Ishikawa (cell line): Measurements from ENCODE around the gene DYNLT5.

Source experiments
- CEBPB ChIP-seq: IDR thresholded peaks from 2 replicates; pipeline ENCODE4 v1.6.1; 2012
- CREB1 ChIP-seq: IDR thresholded peaks from 2 replicates; pipeline ENCODE4 v1.6.1; 2012; ENCODE audit warnings: low read depth
- EGR1 ChIP-seq: IDR thresholded peaks from 2 replicates; pipeline ENCODE4 v1.6.1; 2012
- EP300 ChIP-seq: IDR thresholded peaks from 2 replicates; pipeline ENCODE4 v1.6.1; 2012; ENCODE audit warnings: borderline replicate concordance
- FOXM1 ChIP-seq: IDR thresholded peaks from 2 replicates; pipeline ENCODE4 v1.6.1; 2012; ENCODE audit warnings: low read depth, borderline replicate concordance
- NFIC ChIP-seq: IDR thresholded peaks from 2 replicates; pipeline ENCODE4 v1.6.1; 2012
- RAD21 ChIP-seq: IDR thresholded peaks from 2 replicates; pipeline ENCODE4 v1.6.1; 2012; ENCODE audit warnings: low read depth
- TAF1 ChIP-seq: IDR thresholded peaks from 2 replicates; pipeline ENCODE4 v1.6.1; 2012; ENCODE audit warnings: low read depth, mild to moderate bottlenecking
- TCF12 ChIP-seq: IDR thresholded peaks from 2 replicates; pipeline ENCODE4 v1.6.1; 2012; ENCODE audit warnings: low read depth
- TEAD4 ChIP-seq: IDR thresholded peaks from 2 replicates; pipeline ENCODE4 v1.6.1; 2012
- YY1 ChIP-seq: IDR thresholded peaks from 2 replicates; pipeline ENCODE4 v1.6.1; 2012; ENCODE audit warnings: low read depth
- TF ChIP-seq, protein P1 (sequence below): IDR thresholded peaks from 2 replicates; pipeline ENCODE4 v1.6.1; 2012
- TF ChIP-seq, protein P2 (sequence below): IDR thresholded peaks from 2 replicates; pipeline ENCODE4 v1.6.1; 2012; ENCODE audit warnings: low read depth, mild to moderate bottlenecking
- TF ChIP-seq, protein P3 (sequence below): IDR thresholded peaks from 2 replicates; pipeline ENCODE4 v1.6.1; 2012

DNA sequence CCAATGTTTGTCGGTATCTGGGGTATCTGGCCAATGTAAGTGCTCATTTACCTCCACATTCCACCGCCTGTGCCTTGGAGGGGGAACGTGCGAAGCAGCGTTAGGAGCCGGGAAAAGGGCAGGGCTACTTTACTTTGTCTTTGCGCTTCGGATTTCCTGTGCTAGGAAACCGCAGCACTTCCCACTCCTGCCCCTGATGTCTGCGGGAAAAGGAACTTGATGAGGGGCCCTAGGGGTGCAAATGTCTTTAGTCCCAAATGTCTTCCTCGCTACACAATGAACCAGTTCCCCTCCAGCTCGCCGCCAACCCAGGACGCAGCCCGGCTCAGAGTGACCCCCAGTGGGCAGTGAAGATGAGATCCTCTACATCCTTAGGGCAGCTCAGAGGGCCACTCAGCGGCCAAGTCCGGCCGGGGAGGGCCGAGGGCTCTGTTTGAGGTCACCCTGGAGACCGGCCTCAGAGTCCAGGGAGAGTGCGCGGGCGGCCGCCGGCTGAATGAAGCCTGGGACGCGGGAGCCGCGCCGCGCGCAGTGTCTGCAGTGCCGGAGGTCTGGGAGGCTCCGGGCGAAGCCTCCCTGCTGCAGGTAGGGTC lies at the start of gene DYNLT5:
- no peak for TF ChIP-seq YY1
- TF ChIP-seq, protein P1, sequence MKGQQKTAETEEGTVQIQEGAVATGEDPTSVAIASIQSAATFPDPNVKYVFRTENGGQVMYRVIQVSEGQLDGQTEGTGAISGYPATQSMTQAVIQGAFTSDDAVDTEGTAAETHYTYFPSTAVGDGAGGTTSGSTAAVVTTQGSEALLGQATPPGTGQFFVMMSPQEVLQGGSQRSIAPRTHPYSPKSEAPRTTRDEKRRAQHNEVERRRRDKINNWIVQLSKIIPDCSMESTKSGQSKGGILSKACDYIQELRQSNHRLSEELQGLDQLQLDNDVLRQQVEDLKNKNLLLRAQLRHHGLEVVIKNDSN, result no peak
- no peak for TF ChIP-seq EP300
- TF ChIP-seq TAF1, result no peak
- TF ChIP-seq, protein P2, sequence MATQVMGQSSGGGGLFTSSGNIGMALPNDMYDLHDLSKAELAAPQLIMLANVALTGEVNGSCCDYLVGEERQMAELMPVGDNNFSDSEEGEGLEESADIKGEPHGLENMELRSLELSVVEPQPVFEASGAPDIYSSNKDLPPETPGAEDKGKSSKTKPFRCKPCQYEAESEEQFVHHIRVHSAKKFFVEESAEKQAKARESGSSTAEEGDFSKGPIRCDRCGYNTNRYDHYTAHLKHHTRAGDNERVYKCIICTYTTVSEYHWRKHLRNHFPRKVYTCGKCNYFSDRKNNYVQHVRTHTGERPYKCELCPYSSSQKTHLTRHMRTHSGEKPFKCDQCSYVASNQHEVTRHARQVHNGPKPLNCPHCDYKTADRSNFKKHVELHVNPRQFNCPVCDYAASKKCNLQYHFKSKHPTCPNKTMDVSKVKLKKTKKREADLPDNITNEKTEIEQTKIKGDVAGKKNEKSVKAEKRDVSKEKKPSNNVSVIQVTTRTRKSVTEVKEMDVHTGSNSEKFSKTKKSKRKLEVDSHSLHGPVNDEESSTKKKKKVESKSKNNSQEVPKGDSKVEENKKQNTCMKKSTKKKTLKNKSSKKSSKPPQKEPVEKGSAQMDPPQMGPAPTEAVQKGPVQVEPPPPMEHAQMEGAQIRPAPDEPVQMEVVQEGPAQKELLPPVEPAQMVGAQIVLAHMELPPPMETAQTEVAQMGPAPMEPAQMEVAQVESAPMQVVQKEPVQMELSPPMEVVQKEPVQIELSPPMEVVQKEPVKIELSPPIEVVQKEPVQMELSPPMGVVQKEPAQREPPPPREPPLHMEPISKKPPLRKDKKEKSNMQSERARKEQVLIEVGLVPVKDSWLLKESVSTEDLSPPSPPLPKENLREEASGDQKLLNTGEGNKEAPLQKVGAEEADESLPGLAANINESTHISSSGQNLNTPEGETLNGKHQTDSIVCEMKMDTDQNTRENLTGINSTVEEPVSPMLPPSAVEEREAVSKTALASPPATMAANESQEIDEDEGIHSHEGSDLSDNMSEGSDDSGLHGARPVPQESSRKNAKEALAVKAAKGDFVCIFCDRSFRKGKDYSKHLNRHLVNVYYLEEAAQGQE, result no peak
- TF ChIP-seq RAD21, result no peak
- TF ChIP-seq CREB1, result no peak
- TF ChIP-seq, protein P3, sequence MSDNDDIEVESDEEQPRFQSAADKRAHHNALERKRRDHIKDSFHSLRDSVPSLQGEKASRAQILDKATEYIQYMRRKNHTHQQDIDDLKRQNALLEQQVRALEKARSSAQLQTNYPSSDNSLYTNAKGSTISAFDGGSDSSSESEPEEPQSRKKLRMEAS, result no peak
- TF ChIP-seq FOXM1, result no peak
- no peak for TF ChIP-seq CEBPB
- no peak for TF ChIP-seq TEAD4
- TF ChIP-seq TCF12, result no peak
- no peak for TF ChIP-seq NFIC
- no peak for TF ChIP-seq EGR1
